HepG2 (cell line): ENCODE measurements around the gene PRKAR1B. TPM values are rescaled to one million over a fixed set of nuclear protein-coding genes. Genes with fewer than 3 reads are reported as not detected.

ENCODE experiments used
- ATAC-seq: fragments of 200-7000 bp; cut with Tn5 transposase; 3 replicates; pipeline ENCODE4 v1.9.1; 2020; ENCODE audit warnings: mild to moderate bottlenecking, moderate library complexity
- BruUV-seq: library from RNA; stranded (reverse); fragments of 400-500 nt; replicated peaks from 2 replicates; lab custom pipeline; 2021; lab: Mats Ljungman, UMichigan
- CTCF ChIA-PET: fragments of 300-600 bp; formaldehyde crosslinking; extraction: SDS; loops from one replicate; lab custom pipeline; 2021; ENCODE audit warnings: low total read pairs, inconsistent platforms, low intra/inter-chr PET ratio; lab: Yijun Ruan, JAX
- POLR2A ChIA-PET: fragments of 350-600 bp; sonication (Branson Sonifier 250); formaldehyde crosslinking; loops from one replicate; lab custom pipeline; 2020; ENCODE audit warnings: antibody characterized with exemption, inconsistent platforms; lab: Yijun Ruan, JAX
- DNase-seq: peaks from one replicate; pipeline ENCODE4 v3.0.0-alpha.2; 2015; ENCODE audit warnings: low spot score
- FAIRE-seq: peaks from 3 replicates; lab custom pipeline; 2011; peaks lifted over from hg19 to GRCh38; lab: Jason Lieb, UNC
- H2AFZ ChIP-seq: one replicate; pipeline ENCODE4 v1.6.1; 2011; ENCODE audit warnings: low read length, inconsistent platforms
- H3K27ac ChIP-seq: fragments of 300-600 bp; 3 replicates; pipeline ENCODE4 v1.8.0; 2011; ENCODE audit warnings: mixed run types, mild to moderate bottlenecking, mixed read lengths, low read length, inconsistent platforms; ENCODE audit not compliant: insufficient read depth; ENCODE audit errors: extremely low read length
- H3K27me3 ChIP-seq, 2 experiments: fragments of 200-600 bp in 1 of 2; 2 replicates in 1 of 2; 3 replicates in 1 of 2; pipeline versions ENCODE4 v1.6.0 to v1.8.0; 2011; ENCODE audit warnings: low read length in 2 of 2, mild to moderate bottlenecking in 2 of 2, moderate library complexity in 2 of 2, inconsistent platforms in 1 of 2; ENCODE audit not compliant: insufficient read depth in 2 of 2, control insufficient read depth in 1 of 2
- H3K36me3 ChIP-seq, 2 experiments: fragments of 200-600 bp in 1 of 2; replicated peaks in 1 of 2; 2 replicates in 1 of 2; 3 replicates in 1 of 2; pipeline versions ENCODE4 v1.5.1 to v1.8.0; 2011; ENCODE audit warnings: low read length in 2 of 2, inconsistent platforms in 1 of 2; ENCODE audit not compliant: insufficient read depth in 2 of 2, control insufficient read depth in 1 of 2
- H3K4me1 ChIP-seq: 2 replicates; pipeline ENCODE4 v1.5.1; 2012; ENCODE audit warnings: low read length, inconsistent platforms; ENCODE audit not compliant: insufficient read depth
- H3K4me2 ChIP-seq: 2 replicates; pipeline ENCODE4 v1.6.0; 2011; ENCODE audit warnings: low read depth, low read length, inconsistent platforms
- H3K4me3 ChIP-seq, 3 experiments: fragments of 200-600 bp in 1 of 3; sonication (generic), shearing (Covaris generic) in 1 of 3; replicated peaks in 1 of 3; 2 replicates each; pipeline ENCODE4 v1.5.1; 2011 to 2016; ENCODE audit warnings: low read length in 3 of 3, inconsistent platforms in 2 of 3, low read depth in 2 of 3, mild to moderate bottlenecking in 2 of 3, control low read depth in 1 of 3, mixed read lengths in 1 of 3; ENCODE audit not compliant: insufficient read depth in 1 of 3
- H3K79me2 ChIP-seq: one replicate; pipeline ENCODE4 v1.6.1; 2011; ENCODE audit warnings: low read length, inconsistent platforms; ENCODE audit not compliant: insufficient read depth
- H3K9ac ChIP-seq: 2 replicates; pipeline ENCODE4 v1.6.0; 2011; ENCODE audit warnings: mild to moderate bottlenecking, low read depth, low read length, inconsistent platforms; ENCODE audit not compliant: insufficient read depth
- H3K9me3 ChIP-seq: 2 replicates; pipeline ENCODE4 v1.5.1; 2012; ENCODE audit warnings: mild to moderate bottlenecking, low read length
- H4K20me1 ChIP-seq: 2 replicates; pipeline ENCODE4 v1.6.0; 2011; ENCODE audit warnings: inconsistent platforms, mild to moderate bottlenecking, low read length, moderate library complexity; ENCODE audit not compliant: insufficient read depth
- ATF7 ChIP-seq, 2 experiments: fragments of 450-650 bp in 1 of 2; sonication (generic) in 1 of 2; formaldehyde crosslinking in 1 of 2; IDR thresholded peaks; 2 replicates each; pipeline versions ENCODE4 v1.4.0 to v1.6.1; 2016 to 2020; ENCODE audit warnings: antibody characterized with exemption in 1 of 2, mild to moderate bottlenecking in 1 of 2, missing genetic modification reagents in 1 of 2
- BHLHE40 ChIP-seq: IDR thresholded peaks from 2 replicates; pipeline ENCODE4 v1.6.1; 2011; ENCODE audit warnings: low read length, improper control_type of control experiment
- BRF2 ChIP-seq: sonication (generic); formaldehyde crosslinking; IDR thresholded peaks from 2 replicates; pipeline ENCODE4 v1.8.1; 2022; ENCODE audit warnings: mild to moderate bottlenecking, missing genetic modification reagents
- FOXK1 ChIP-seq: sonication (generic); formaldehyde crosslinking; IDR thresholded peaks from 2 replicates; pipeline ENCODE4 v1.4.0; 2020; ENCODE audit warnings: low read depth, missing genetic modification reagents, borderline replicate concordance
- GFI1 ChIP-seq: sonication (generic); formaldehyde crosslinking; IDR thresholded peaks from 2 replicates; pipeline ENCODE4 v1.5.0; 2020; ENCODE audit warnings: missing genetic modification reagents, mild to moderate bottlenecking, borderline replicate concordance
- MAFF ChIP-seq: IDR thresholded peaks from 2 replicates; pipeline ENCODE4 v1.6.1; 2011; ENCODE audit warnings: low read depth, low read length, improper control_type of control experiment
- MED13 ChIP-seq: sonication (generic); formaldehyde crosslinking; IDR thresholded peaks from 2 replicates; pipeline ENCODE4 v1.5.0; 2020; ENCODE audit warnings: missing genetic modification reagents
- NCOA5 ChIP-seq: sonication (generic); formaldehyde crosslinking; IDR thresholded peaks from 2 replicates; pipeline ENCODE4 v1.4.0; 2020; ENCODE audit warnings: missing genetic modification reagents
- NR0B2 ChIP-seq: sonication (generic); formaldehyde crosslinking; IDR thresholded peaks from 2 replicates; pipeline ENCODE4 v1.4.0; 2020; ENCODE audit warnings: mild to moderate bottlenecking, missing genetic modification reagents
- SKIL ChIP-seq: sonication (generic); formaldehyde crosslinking; IDR thresholded peaks from 2 replicates; pipeline ENCODE4 v1.8.0; 2022; ENCODE audit warnings: missing genetic modification reagents, mild to moderate bottlenecking, moderate library complexity, borderline replicate concordance
- SMARCE1 ChIP-seq: fragments of 450-650 bp; IDR thresholded peaks from 2 replicates; pipeline ENCODE4 v1.6.1; 2017; ENCODE audit warnings: borderline replicate concordance
- ZNF142 ChIP-seq: sonication (generic); formaldehyde crosslinking; IDR thresholded peaks from 2 replicates; pipeline ENCODE4 v1.4.0; 2020; ENCODE audit warnings: missing genetic modification reagents
- ZNF570 ChIP-seq: sonication (generic); formaldehyde crosslinking; IDR thresholded peaks from 2 replicates; pipeline ENCODE4 v1.4.0; 2020; ENCODE audit warnings: mild to moderate bottlenecking, missing genetic modification reagents, borderline replicate concordance
- WGBS: methylation state at CpG from one replicate; pipeline ENCODE4 v1.1.6; 2017; ENCODE audit warnings: low lambda C conversion rate; 5-methylcytosine and 5-hydroxymethylcytosine counted together
- in situ Hi-C: cut with HindIII; loops from 2 replicates; pipeline ENCODE4 v1.10.0; 2017; ENCODE audit warnings: low pct_unique_long_range_greater_than_20kb; ENCODE audit not compliant: extremely low pct_ligation_motif_present
- intact Hi-C: fragments of 100-400 bp; cut with micrococcal nuclease; formaldehyde crosslinking; loops from one replicate; pipeline ENCODE4 v1.10.0; 2022; ENCODE audit not compliant: unreplicated experiment
- polyA plus RNA-seq, 8 experiments: library from polyadenylated mRNA; depleted of rRNA in 3 of 8; stranded (reverse) in 7 of 8; unstranded in 1 of 8; fragments of >200 nt; fragmentation: Illumina TruSeq in 4 of 8; extraction: Trizol in 4 of 8; gene quantifications; 2 replicates each; pipeline versions ENCODE4 v1.2.1 to v1.2.3, GENCODE V29; 2011 to 2016; ENCODE audit warnings: low read depth in 4 of 8, missing spikeins in 1 of 8, mixed read lengths in 1 of 8; ENCODE audit not compliant: insufficient read depth in 1 of 8
- total RNA-seq, 5 experiments: library from RNA; depleted of rRNA; stranded (reverse); fragments of >200 nt; fragmentation: Illumina TruSeq; extraction: Trizol; gene quantifications; 2 replicates each; pipeline ENCODE4 v1.2.3, GENCODE V29; 2016; ENCODE audit warnings: low read depth in 1 of 5

PRKAR1B gene
- total and polyA plus RNA-seq, 2 of the 13 experiments (the other 11 are each of a cell fraction or from before 2014, with no cell fraction given) = 7.9 to 28.2 TPM

GRCh38 chr7:630111-630511, 97.0 kb downstream of the PRKAR1B start:
- H3K27ac ChIP-seq = no peak overlapping the region
- no peak for ATAC-seq
- no peaks in the 10 kb centered on the region for H4K20me1 ChIP-seq
- H3K27me3 ChIP-seq = no peaks in the 10 kb centered on the region
- no TSS peak for BruUV-seq
- ChIA-PET POLR2A (no interaction called here), CTCF (no interaction called here)
- H3K9me3 ChIP-seq = peaks cover 13% of the 10 kb centered on the region
- no peaks in the 10 kb centered on the region for H3K79me2 ChIP-seq
- H3K4me2 ChIP-seq = no peak overlapping the region
- 100% methylated on average over 11 of the region's 12 CpGs for WGBS
- no peak overlapping the region for H3K9ac ChIP-seq
- H3K4me1 ChIP-seq = no peaks in the 10 kb centered on the region
- no peak for FAIRE-seq
- intact Hi-C loops = no loop called here
- H3K36me3 ChIP-seq = 0 out of 5 replicates have a peak, but pooled peaks cover 0 to 4% of the 10 kb centered on the region in 2 experiments
- DNase-seq = no peak
- in situ Hi-C loops = loop anchor here (10.0 kb wide), 1 partner anchor 305 kb away; no protein-coding TSS in a partner anchor
- H3K4me3 ChIP-seq = no peak overlapping the region
- H2AFZ ChIP-seq = no peak overlapping the region
- TF ChIP-seq BHLHE40 (no peak), ZNF142 (CRISPR knock-in tag) (no peak), FOXK1 (CRISPR knock-in tag) (no peak), MAFF (no peak), BRF2 (no peak), SKIL (no peak), GFI1 (CRISPR knock-in tag) (no peak), NCOA5 (CRISPR knock-in tag) (no peak), SMARCE1 (no peak), NR0B2 (CRISPR knock-in tag) (no peak), ZNF570 (CRISPR knock-in tag) (no peak), ATF7 (IDR thresholded peaks at IDR 0.05) (no peak), ATF7 (CRISPR knock-in tag; IDR thresholded peaks at IDR 0.05) (no peak), MED13 (no peak)
